ENCODE data around the gene FNDC1. TPM values are rescaled to one million over a fixed set of nuclear protein-coding genes. Genes with fewer than 3 reads are reported as not detected.

The FNDC1 gene
- total RNA-seq, 1 experiment from 2014 or later: not detected

DNA sequence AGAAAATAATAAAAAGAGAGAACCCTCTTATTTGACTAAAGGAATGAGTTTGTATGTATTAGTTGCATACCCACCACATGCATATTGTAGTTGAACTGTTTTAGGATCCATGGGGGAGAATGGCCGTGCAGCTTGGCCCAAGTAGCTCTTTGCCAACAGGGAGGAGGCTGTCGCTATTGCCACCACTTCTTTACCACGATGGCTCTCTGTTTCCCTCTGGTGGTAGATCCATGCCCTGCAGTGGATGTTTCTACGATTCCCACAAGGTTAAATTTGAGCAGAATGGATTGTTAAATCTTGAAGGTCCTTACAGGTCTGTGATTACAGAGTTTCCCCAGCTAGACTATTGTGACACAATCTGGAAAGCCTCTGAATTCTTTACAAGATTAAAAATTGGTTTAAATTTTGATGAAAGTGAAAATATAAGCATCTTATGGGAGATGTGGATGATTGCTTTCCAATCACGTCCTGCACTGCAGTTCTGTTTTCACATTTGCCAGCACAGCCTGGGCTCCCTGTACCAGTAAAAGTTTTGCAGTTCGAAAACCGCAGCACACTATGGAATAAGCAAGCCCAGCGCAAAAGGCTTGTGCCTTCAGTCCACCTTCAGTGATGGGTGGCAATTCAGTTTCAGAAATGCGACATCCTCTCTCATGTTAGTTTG lies 34.4 kb upstream of the FNDC1 start:
- ChIA-PET CTCF (interaction anchor here (0.5 to 1.7 kb wide), 19 partner anchors 9 to 656 kb away, joined by 3 to 37 read pairs (median 4); partner anchors contain the start of genes MRPL18 and RSPH3), POLR2A (interaction anchor here (0.7 kb wide), 1 partner anchor 126 kb away, joined by 3 read pairs; no protein-coding TSS in a partner anchor)
- H3K36me3 ChIP-seq (ENCODE audit: control insufficient read depth, insufficient read depth, low read length): no peaks in the 10 kb centered on the region
- peak; percentile 73 to 90 for TF ChIP-seq CTCF (IDR thresholded peaks at IDR 0.05; ENCODE audit: insufficient read depth in 1 of 2, low read depth in 1 of 2, low read length in 1 of 2, severe bottlenecking in 1 of 2, unreplicated experiment in 1 of 2)
- no peak overlapping the region for H3K4me3 ChIP-seq (ENCODE audit: low read depth, low read length)
- no TSS peak for BruUV-seq (replicated peaks)
- intact Hi-C loops (cut with micrococcal nuclease; ENCODE audit: unreplicated experiment): loop anchor here (1.0 kb wide), 2 partner anchors 93 to 127 kb away; no protein-coding TSS in a partner anchor
- no peaks in the 10 kb centered on the region for H3K36me3 Mint-ChIP-seq (ENCODE audit: insufficient read depth, unreplicated experiment)
- no peak overlapping the region for H3K27ac Mint-ChIP-seq (ENCODE audit: unreplicated experiment)
- no peaks in the 10 kb centered on the region; the same call in 1 of the 2 replicates for H3K27me3 ChIP-seq (replicated peaks; ENCODE audit: control insufficient read depth, insufficient read depth, low read length)
- H3K9me3 Mint-ChIP-seq (ENCODE audit: unreplicated experiment): no peaks in the 10 kb centered on the region
- peaks cover 34% of the 10 kb centered on the region for H3K27me3 Mint-ChIP-seq (ENCODE audit: insufficient read depth, unreplicated experiment)
- peak; percentile 56 to 73 for DNase-seq
- H3K9me3 ChIP-seq: no peaks in the 10 kb centered on the region
- H3K4me1 ChIP-seq: no peaks in the 10 kb centered on the region
- H3K4me1 Mint-ChIP-seq (ENCODE audit: low read depth, unreplicated experiment): no peaks in the 10 kb centered on the region
- no peak overlapping the region for H3K4me3 Mint-ChIP-seq (ENCODE audit: unreplicated experiment)

- no TSS peak for BruUV-seq (replicated peaks)
- CTCF ChIA-PET: no interaction called here
Observed at GRCh38 chr6:159137676-159138075, 31.5 kb upstream of the FNDC1 start.

GRCh38 chr6:159142531-159142930 lies 26.7 kb upstream of the FNDC1 start:
- no peaks in the 10 kb centered on the region for H3K9me3 Mint-ChIP-seq (ENCODE audit: unreplicated experiment)
- intact Hi-C loops (cut with micrococcal nuclease; ENCODE audit: unreplicated experiment): no loop called here
- H3K27me3 ChIP-seq (replicated peaks; ENCODE audit: control insufficient read depth, insufficient read depth, low read length): no peaks in the 10 kb centered on the region
- ChIA-PET CTCF (interaction anchor here (0.6 kb wide), 1 partner anchor 422 kb away, joined by 4 read pairs; no protein-coding TSS in a partner anchor), POLR2A (no interaction called here)
- no peaks in the 10 kb centered on the region for H3K36me3 Mint-ChIP-seq (ENCODE audit: insufficient read depth, unreplicated experiment)
- no peaks in the 10 kb centered on the region for H3K36me3 ChIP-seq (ENCODE audit: control insufficient read depth, insufficient read depth, low read length)
- H3K27me3 Mint-ChIP-seq (ENCODE audit: insufficient read depth, unreplicated experiment): peaks cover 29% of the 10 kb centered on the region
- no peak for TF ChIP-seq CTCF (IDR thresholded peaks at IDR 0.05; ENCODE audit: insufficient read depth in 1 of 2, low read depth in 1 of 2, low read length in 1 of 2, severe bottlenecking in 1 of 2, unreplicated experiment in 1 of 2)
- no peak overlapping the region for H3K4me3 ChIP-seq (ENCODE audit: low read depth, low read length)
- H3K4me1 ChIP-seq: no peaks in the 10 kb centered on the region
- BruUV-seq (replicated peaks): no TSS peak
- no peak overlapping the region for H3K27ac Mint-ChIP-seq (ENCODE audit: unreplicated experiment)
- H3K9me3 ChIP-seq: no peaks in the 10 kb centered on the region
- H3K4me3 Mint-ChIP-seq (ENCODE audit: unreplicated experiment): no peak overlapping the region
- no peak for DNase-seq
- H3K4me1 Mint-ChIP-seq (ENCODE audit: low read depth, unreplicated experiment): no peaks in the 10 kb centered on the region

More at GRCh38 chr6:159137676-159138075, 31.5 kb upstream of the FNDC1 start:
- no peak overlapping the region for H3K27ac Mint-ChIP-seq (ENCODE audit: unreplicated experiment)
- TF ChIP-seq CTCF (IDR thresholded peaks at IDR 0.05; ENCODE audit: insufficient read depth in 1 of 2, low read depth in 1 of 2, low read length in 1 of 2, severe bottlenecking in 1 of 2, unreplicated experiment in 1 of 2): no peak
- H3K36me3 ChIP-seq (ENCODE audit: control insufficient read depth, insufficient read depth, low read length): no peaks in the 10 kb centered on the region
- H3K36me3 Mint-ChIP-seq (ENCODE audit: insufficient read depth, unreplicated experiment): no peaks in the 10 kb centered on the region
- intact Hi-C loops (cut with micrococcal nuclease; ENCODE audit: unreplicated experiment): no loop called here
- H3K9me3 Mint-ChIP-seq (ENCODE audit: unreplicated experiment): no peaks in the 10 kb centered on the region
- no peaks in the 10 kb centered on the region for H3K4me1 Mint-ChIP-seq (ENCODE audit: low read depth, unreplicated experiment)
- no peaks in the 10 kb centered on the region for H3K4me1 ChIP-seq
- no peak overlapping the region for H3K4me3 Mint-ChIP-seq (ENCODE audit: unreplicated experiment)
- POLR2A ChIA-PET: no interaction called here
- no peak overlapping the region for H3K4me3 ChIP-seq (ENCODE audit: low read depth, low read length)
- no peaks in the 10 kb centered on the region for H3K9me3 ChIP-seq
- no peaks in the 10 kb centered on the region; the same call in 1 of the 2 replicates for H3K27me3 ChIP-seq (replicated peaks; ENCODE audit: control insufficient read depth, insufficient read depth, low read length)
- no peak for DNase-seq
- peaks cover 31% of the 10 kb centered on the region for H3K27me3 Mint-ChIP-seq (ENCODE audit: insufficient read depth, unreplicated experiment)
